SU-DHL-6 (cell line): Measurements from ENCODE around the gene CNTF.

Experiments
- H2AFZ ChIP-seq: fragments of 200-600 bp; sonication (generic); 2 replicates; pipeline ENCODE4 v1.6.1; 2014; ENCODE audit warnings: low read depth, mild to moderate bottlenecking, moderate library complexity, mixed read lengths, antibody characterized with exemption, low read length; ENCODE audit not compliant: severe bottlenecking
- H3F3A ChIP-seq: fragments of 200-600 bp; shearing (Covaris generic); 2 replicates; pipeline ENCODE4 v1.6.0; 2016; ENCODE audit warnings: antibody characterized with exemption, mild to moderate bottlenecking; ENCODE audit not compliant: insufficient read depth
- H3K27ac ChIP-seq: fragments of 200-600 bp; sonication (generic); 2 replicates; pipeline ENCODE4 v1.5.1; 2016; ENCODE audit warnings: low read depth, mild to moderate bottlenecking, low read length, moderate library complexity, mixed read lengths
- H3K27me3 ChIP-seq: fragments of 200-600 bp; sonication (generic), shearing (Covaris generic); 2 replicates; pipeline ENCODE4 v1.6.0; 2014; ENCODE audit warnings: mild to moderate bottlenecking, low read length
- H3K36me3 ChIP-seq: fragments of 200-600 bp; sonication (generic); 2 replicates; pipeline ENCODE4 v1.6.1; 2014; ENCODE audit warnings: mild to moderate bottlenecking, low read length, mixed read lengths
- H3K4me2 ChIP-seq: fragments of 300-600, 200-600 bp; shearing (Covaris generic), sonication (generic); 2 replicates; pipeline ENCODE4 v1.6.0; 2014; ENCODE audit warnings: low read length, low read depth, mild to moderate bottlenecking; ENCODE audit not compliant: poor library complexity, severe bottlenecking
- H3K4me3 ChIP-seq: fragments of 200-600 bp; sonication (generic); 2 replicates; pipeline ENCODE4 v1.5.1; 2014; ENCODE audit warnings: antibody characterized with exemption, low read length, mild to moderate bottlenecking, mixed read lengths; ENCODE audit not compliant: insufficient read depth, poor library complexity, severe bottlenecking
- H3K79me2 ChIP-seq: fragments of 200-600 bp; sonication (generic); 2 replicates; pipeline ENCODE4 v1.6.1; 2014; ENCODE audit warnings: mild to moderate bottlenecking, low read length, moderate library complexity; ENCODE audit not compliant: insufficient read depth
- H3K9ac ChIP-seq: fragments of 200-600 bp; sonication (generic); 2 replicates; pipeline ENCODE4 v1.7.0; 2014; ENCODE audit warnings: mild to moderate bottlenecking, low read length
- H3K9me2 ChIP-seq: fragments of 200-600 bp; sonication (generic); replicated peaks from 2 replicates; pipeline ENCODE4 v1.6.1; 2014; ENCODE audit warnings: low read length; ENCODE audit not compliant: insufficient read depth
- H3K9me3 ChIP-seq: fragments of 200-600 bp; sonication (generic); 2 replicates; pipeline ENCODE4 v1.6.1; 2014; ENCODE audit warnings: low read length, mixed read lengths; ENCODE audit not compliant: insufficient read depth
- H4K20me1 ChIP-seq: fragments of 200-600 bp; sonication (generic); 2 replicates; pipeline ENCODE4 v1.6.1; 2014; ENCODE audit warnings: low read depth, mild to moderate bottlenecking, antibody characterized with exemption, low read length, moderate library complexity, mixed read lengths
- EZH2phosphoT487 ChIP-seq: fragments of 200-600 bp; sonication (generic), shearing (Covaris generic); conservative IDR thresholded peaks from 2 replicates; pipeline ENCODE4 v1.6.1; 2018; ENCODE audit warnings: mild to moderate bottlenecking, antibody characterized with exemption, low read length, moderate library complexity, mixed read lengths
- TF ChIP-seq, protein P1 (sequence below): fragments of 200-600 bp; sonication (generic); IDR thresholded peaks from one replicate; pipeline ENCODE4 v1.5.1; 2017; ENCODE audit warnings: antibody characterized with exemption, mild to moderate bottlenecking, low read length, moderate library complexity; ENCODE audit not compliant: insufficient read depth, poor library complexity, severe bottlenecking

Gene CNTF

DNA sequence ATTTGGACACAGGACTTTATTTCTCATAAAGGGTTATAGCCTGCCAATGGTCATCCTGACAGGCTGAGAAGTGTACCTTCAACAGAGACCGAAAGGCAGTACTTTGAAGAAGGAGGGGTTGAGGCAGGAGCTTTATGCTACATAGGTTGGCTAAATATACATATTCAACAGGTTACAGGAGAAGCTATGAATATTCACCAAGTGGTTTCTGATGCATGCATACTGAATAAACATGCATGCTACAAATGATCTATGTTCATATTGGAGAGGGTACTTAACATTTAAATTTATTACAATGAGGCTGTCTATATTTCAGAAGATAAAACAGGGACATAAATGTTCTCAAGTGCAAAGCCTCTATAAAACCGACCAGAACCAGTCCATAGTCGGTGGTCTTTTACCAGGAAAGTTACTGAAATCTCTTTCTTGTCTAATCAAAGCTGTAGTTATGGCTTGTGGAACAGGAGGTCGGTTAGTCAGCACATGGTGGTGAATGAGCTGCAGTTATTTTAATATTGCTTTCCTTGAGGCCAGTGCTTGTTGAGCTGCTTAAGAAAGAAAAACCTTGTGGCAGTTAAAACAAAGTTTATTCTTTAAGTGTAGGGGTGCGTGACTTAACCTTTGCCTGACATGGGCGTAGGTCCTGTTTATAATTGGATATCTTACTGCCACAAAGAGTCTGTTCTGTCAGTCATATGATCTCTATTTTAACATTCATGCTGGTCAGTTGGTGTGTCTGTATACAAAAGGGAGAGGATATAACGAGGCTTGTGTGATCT is 19.5 kb downstream of the CNTF start:
- TF ChIP-seq, protein P1, sequence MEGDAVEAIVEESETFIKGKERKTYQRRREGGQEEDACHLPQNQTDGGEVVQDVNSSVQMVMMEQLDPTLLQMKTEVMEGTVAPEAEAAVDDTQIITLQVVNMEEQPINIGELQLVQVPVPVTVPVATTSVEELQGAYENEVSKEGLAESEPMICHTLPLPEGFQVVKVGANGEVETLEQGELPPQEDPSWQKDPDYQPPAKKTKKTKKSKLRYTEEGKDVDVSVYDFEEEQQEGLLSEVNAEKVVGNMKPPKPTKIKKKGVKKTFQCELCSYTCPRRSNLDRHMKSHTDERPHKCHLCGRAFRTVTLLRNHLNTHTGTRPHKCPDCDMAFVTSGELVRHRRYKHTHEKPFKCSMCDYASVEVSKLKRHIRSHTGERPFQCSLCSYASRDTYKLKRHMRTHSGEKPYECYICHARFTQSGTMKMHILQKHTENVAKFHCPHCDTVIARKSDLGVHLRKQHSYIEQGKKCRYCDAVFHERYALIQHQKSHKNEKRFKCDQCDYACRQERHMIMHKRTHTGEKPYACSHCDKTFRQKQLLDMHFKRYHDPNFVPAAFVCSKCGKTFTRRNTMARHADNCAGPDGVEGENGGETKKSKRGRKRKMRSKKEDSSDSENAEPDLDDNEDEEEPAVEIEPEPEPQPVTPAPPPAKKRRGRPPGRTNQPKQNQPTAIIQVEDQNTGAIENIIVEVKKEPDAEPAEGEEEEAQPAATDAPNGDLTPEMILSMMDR = no peak
- no peak for TF ChIP-seq EZH2phosphoT487
- Histone ChIP-seq H3K9me3 (peaks cover 10% of the 10 kb centered on the region; the same call in 1 of the 2 replicates), H3K36me3 (no peaks in the 10 kb centered on the region), H2AFZ (no peak overlapping the region), H3F3A (no peaks in the 10 kb centered on the region), H3K79me2 (no peaks in the 10 kb centered on the region), H3K4me3 (no peak overlapping the region), H3K9me2 (no peaks in the 10 kb centered on the region), H3K27me3 (no peaks in the 10 kb centered on the region), H3K27ac (no peak overlapping the region), H4K20me1 (no peaks in the 10 kb centered on the region), H3K4me2 (no peak overlapping the region), H3K9ac (no peak overlapping the region)

DNA sequence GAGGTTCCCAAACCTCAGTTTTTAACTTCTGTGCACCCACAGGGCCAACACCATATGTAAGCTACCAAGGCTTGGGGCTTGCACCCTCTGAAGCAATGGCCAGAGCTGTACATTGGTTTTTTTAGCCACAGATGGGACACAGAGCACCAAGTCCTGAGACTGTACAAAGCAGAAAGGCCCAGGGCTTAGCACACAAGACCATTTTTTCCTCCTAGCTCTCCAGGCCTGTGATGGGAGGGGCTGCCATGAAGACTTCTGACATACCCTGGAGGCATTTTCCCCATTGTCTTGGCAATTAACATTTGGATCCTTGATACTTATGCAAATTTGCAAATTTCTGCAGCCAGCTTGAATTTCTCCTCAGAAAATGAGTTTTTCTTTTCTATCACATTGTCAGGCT is 23.4 kb downstream of the CNTF start:
- H3F3A ChIP-seq = no peaks in the 10 kb centered on the region
- TF ChIP-seq, protein P1 = no peak
- TF ChIP-seq EZH2phosphoT487 = no peak
- no peaks in the 10 kb centered on the region for H4K20me1 ChIP-seq
- no peaks in the 10 kb centered on the region for H3K79me2 ChIP-seq
- H2AFZ ChIP-seq = no peak overlapping the region
- H3K36me3 ChIP-seq = no peaks in the 10 kb centered on the region
- no peak overlapping the region for H3K9ac ChIP-seq
- H3K4me2 ChIP-seq = no peak overlapping the region
- H3K9me3 ChIP-seq = peaks cover 10% of the 10 kb centered on the region; the same call in 1 of the 2 replicates
- no peaks in the 10 kb centered on the region for H3K27me3 ChIP-seq
- no peaks in the 10 kb centered on the region for H3K9me2 ChIP-seq
- H3K4me3 ChIP-seq = no peak overlapping the region
- no peak overlapping the region for H3K27ac ChIP-seq

DNA sequence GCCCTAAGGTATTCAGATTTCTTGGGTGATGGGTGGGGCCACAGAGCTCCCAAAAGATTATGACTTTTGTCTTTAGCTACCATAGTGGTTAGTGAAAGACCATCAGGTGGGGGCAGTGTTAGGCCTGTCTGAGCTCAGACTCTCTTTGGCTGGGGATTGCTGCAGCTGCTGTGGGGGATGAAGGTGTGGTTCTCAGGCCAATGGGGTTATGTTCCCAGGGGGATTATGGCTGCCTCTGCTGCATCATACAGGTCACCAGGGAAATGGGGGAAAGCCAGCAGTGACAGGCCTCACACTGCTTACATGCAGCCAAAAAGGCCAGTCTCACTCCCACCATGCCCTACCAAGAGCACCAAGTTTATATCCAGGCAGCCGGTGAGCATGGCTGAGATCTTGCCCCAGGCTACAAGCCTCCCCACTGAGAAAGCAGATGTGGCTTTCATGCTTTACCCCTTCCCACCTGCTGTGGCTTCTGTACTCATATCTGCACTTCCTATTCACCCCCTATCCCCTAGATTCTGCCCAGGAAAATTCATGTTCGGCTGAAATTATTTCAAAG is 24.8 kb downstream of the CNTF start:
- Histone ChIP-seq H2AFZ (no peak overlapping the region), H3K4me2 (no peak overlapping the region), H3F3A (no peaks in the 10 kb centered on the region), H3K27me3 (no peaks in the 10 kb centered on the region), H3K9ac (no peak overlapping the region), H3K4me3 (no peak overlapping the region), H4K20me1 (no peaks in the 10 kb centered on the region), H3K9me3 (peaks cover 10% of the 10 kb centered on the region; the same call in 1 of the 2 replicates), H3K27ac (no peak overlapping the region), H3K9me2 (no peaks in the 10 kb centered on the region), H3K36me3 (no peaks in the 10 kb centered on the region), H3K79me2 (no peaks in the 10 kb centered on the region)
- TF ChIP-seq, protein P1 = no peak
- TF ChIP-seq EZH2phosphoT487 = no peak
